B cell (primary cell): ENCODE measurements around the gene BMF. TPM values are rescaled to one million over a fixed set of nuclear protein-coding genes. Genes with fewer than 3 reads are reported as not detected.
A peak's percentile ranks its signal among the peaks of the same experiment; 100 is the strongest.

Source experiments
- ATAC-seq: fragments of 200-7000 bp; cut with Tn5 transposase; one replicate; pipeline ENCODE4 v1.10.0; 2021; ENCODE audit warnings: low read depth, mild to moderate bottlenecking, moderate number of reproducible peaks, moderate library complexity
- CTCF ChIA-PET: fragments of 350-600 bp; sonication (Branson Sonifier 250); formaldehyde crosslinking; loops from one replicate; lab custom pipeline; 2021; ENCODE audit warnings: antibody characterized with exemption, inconsistent platforms; lab: Charles Lee
- POLR2A ChIA-PET: fragments of 350-600 bp; sonication (Branson Sonifier 250); formaldehyde crosslinking; loops from one replicate; lab custom pipeline; 2021; ENCODE audit warnings: antibody characterized with exemption; lab: Charles Lee
- DNase-seq: peaks from one replicate; pipeline ENCODE4 v3.0.0; 2013
- H2AFZ ChIP-seq: 2 replicates; pipeline ENCODE4 v1.6.1; 2012; ENCODE audit warnings: mild to moderate bottlenecking, low read depth, low read length; ENCODE audit not compliant: insufficient read depth, poor library complexity, severe bottlenecking
- H3K27ac ChIP-seq, 2 donors: 1 replicate in 1 of 2; 2 replicates in 1 of 2; pipeline ENCODE4 v1.5.1; 2012 to 2013; ENCODE audit warnings: low read length in 2 of 2, mild to moderate bottlenecking in 2 of 2, moderate library complexity in 1 of 2
- H3K27me3 ChIP-seq, 4 experiments: fragments of 200-600 bp in 1 of 4; sonication (generic) in 1 of 4; replicated peaks in 1 of 4; 1 replicate in 2 of 4; 2 replicates in 2 of 4; pipeline versions ENCODE4 v1.6.1 to v1.7.0; 2013 to 2016; ENCODE audit warnings: low read length in 3 of 4, mild to moderate bottlenecking in 2 of 4, mixed read lengths in 1 of 4, moderate library complexity in 1 of 4; ENCODE audit not compliant: insufficient read depth in 4 of 4, control insufficient read depth in 3 of 4; ENCODE audit errors: control extremely low read depth in 1 of 4
- H3K36me3 ChIP-seq, 2 experiments: replicated peaks in 1 of 2; 1 replicate in 1 of 2; 2 replicates in 1 of 2; pipeline versions ENCODE4 v1.6.1 to v1.7.1; 2013; ENCODE audit warnings: low read length in 1 of 2; ENCODE audit not compliant: insufficient read depth in 2 of 2, control insufficient read depth in 1 of 2; ENCODE audit errors: control extremely low read depth in 1 of 2, extremely low read depth in 1 of 2
- H3K4me1 ChIP-seq, 2 donors: fragments of 200-600 bp in 1 of 2; sonication (generic) in 1 of 2; 1 replicate in 1 of 2; 2 replicates in 1 of 2; pipeline versions ENCODE4 v1.5.1 to v1.6.1; 2013 to 2017; ENCODE audit warnings: low read length in 2 of 2; ENCODE audit not compliant: control insufficient read depth in 2 of 2, insufficient read depth in 2 of 2
- H3K4me2 ChIP-seq: replicated peaks from 2 replicates; pipeline ENCODE3; 2012; ENCODE audit warnings: mild to moderate bottlenecking, low read depth, low read length; ENCODE audit not compliant: poor library complexity, severe bottlenecking
- H3K4me3 ChIP-seq, 5 experiments: fragments of 200-600 bp in 1 of 5; sonication (generic) in 1 of 5; 1 replicate in 3 of 5; 2 replicates in 2 of 5; pipeline versions ENCODE4 v1.5.1 to v1.7.0; 2011 to 2016; ENCODE audit warnings: low read length in 4 of 5, mild to moderate bottlenecking in 4 of 5, low read depth in 2 of 5, control low read depth in 1 of 5, moderate library complexity in 1 of 5; ENCODE audit not compliant: insufficient read depth in 1 of 5; ENCODE audit errors: control extremely low read depth in 1 of 5, extremely low read depth in 1 of 5
- H3K79me2 ChIP-seq: fragments of 200-600 bp; sonication (generic); one replicate; pipeline ENCODE4 v1.6.0; 2016; ENCODE audit warnings: low read length; ENCODE audit not compliant: control insufficient read depth, insufficient read depth
- H3K9ac ChIP-seq: fragments of 200-600 bp; sonication (generic); 2 replicates; pipeline ENCODE4 v1.6.1; 2017; ENCODE audit warnings: mild to moderate bottlenecking, low read length, moderate library complexity
- H3K9me3 ChIP-seq, 3 donors: one replicate each; pipeline versions ENCODE4 v1.6.1 to v1.7.1; 2013; ENCODE audit warnings: low read length in 2 of 3; ENCODE audit not compliant: control insufficient read depth in 2 of 3, insufficient read depth in 1 of 3; ENCODE audit errors: control extremely low read depth in 1 of 3
- H4K20me1 ChIP-seq: 2 replicates; pipeline ENCODE4 v1.6.0; 2012; ENCODE audit warnings: mild to moderate bottlenecking, low read length; ENCODE audit not compliant: insufficient read depth, control insufficient read depth, poor library complexity, severe bottlenecking
- H3K27ac Mint-ChIP-seq: one replicate; pipeline ENCODE4 v1.8.0; 2021; ENCODE audit warnings: mixed read lengths
- H3K27me3 Mint-ChIP-seq: one replicate; pipeline ENCODE4 v1.8.0; 2021; ENCODE audit warnings: mixed read lengths
- H3K4me1 Mint-ChIP-seq: one replicate; pipeline ENCODE4 v1.8.0; 2021; ENCODE audit warnings: mixed read lengths
- H3K4me3 Mint-ChIP-seq: one replicate; pipeline ENCODE4 v1.8.0; 2021; ENCODE audit warnings: mixed read lengths
- H3K9me3 Mint-ChIP-seq: one replicate; pipeline ENCODE4 v1.8.0; 2022; ENCODE audit warnings: mixed read lengths; ENCODE audit not compliant: insufficient read depth
- CTCF ChIP-seq: fragments of 200-600 bp; IDR thresholded peaks from one replicate; pipeline ENCODE4 v1.8.0; 2022; ENCODE audit warnings: antibody characterized with exemption, mild to moderate bottlenecking
- EZH2 ChIP-seq: IDR thresholded peaks from 2 replicates; pipeline ENCODE4 v1.6.1; 2012; ENCODE audit warnings: borderline replicate concordance, low read depth, mild to moderate bottlenecking, moderate library complexity, low read length; ENCODE audit not compliant: insufficient read depth, poor library complexity, severe bottlenecking
- WGBS: methylation state at CpG from one replicate; pipeline ENCODE4 v1.1.5; 2013; ENCODE audit warnings: missing lambda C conversion rate; ENCODE audit not compliant: insufficient coverage; 5-methylcytosine and 5-hydroxymethylcytosine counted together
- intact Hi-C: fragments of 100-400 bp; cut with micrococcal nuclease; formaldehyde crosslinking; loops from one replicate; pipeline ENCODE4 v1.10.0; 2022
- polyA plus RNA-seq: library from polyadenylated mRNA; depleted of rRNA; stranded (reverse); fragments of >200 nt; gene quantifications from 2 replicates; pipeline ENCODE4 v1.2.3, GENCODE V29; 2012
- total RNA-seq, 2 donors: library from RNA; stranded (reverse); fragments of 120-200 nt in 1 of 2; gene quantifications; 1 replicate in 1 of 2; 2 replicates in 1 of 2; pipeline versions ENCODE4 v1.2.3 to v1.2.4, GENCODE V29; 2013 to 2022

Gene BMF
- total and polyA plus RNA-seq, 2 donors (not counting 1 experiment from before 2014, with no cell fraction given), result 43.2 to 343 TPM

GRCh38 chr15:40130799-40131502 is 22.3 kb upstream of the BMF start:
- no peak overlapping the region for H3K4me2 ChIP-seq
- H3K9ac ChIP-seq, result no peak overlapping the region
- Mint-ChIP-seq H3K4me1 (no peaks in the 10 kb centered on the region), H3K4me3 (no peak overlapping the region), H3K27me3 (peaks cover 14% of the 10 kb centered on the region), H3K9me3 (no peaks in the 10 kb centered on the region), H3K27ac (peak overlapping the region; percentile 4)
- ChIA-PET CTCF (no interaction called here), POLR2A (no interaction called here)
- no peaks in the 10 kb centered on the region for H3K4me1 ChIP-seq
- no peaks in the 10 kb centered on the region for H3K79me2 ChIP-seq
- WGBS, result 99% methylated on average over 7 of the region's 19 CpGs
- TF ChIP-seq EZH2 (no peak), CTCF (no peak)
- no peaks in the 10 kb centered on the region for H4K20me1 ChIP-seq
- no peak overlapping the region for H3K4me3 ChIP-seq
- no peak for DNase-seq
- H2AFZ ChIP-seq, result no peak overlapping the region
- no peaks in the 10 kb centered on the region for H3K9me3 ChIP-seq
- H3K27ac ChIP-seq, result no peak overlapping the region
- H3K36me3 ChIP-seq, result no peaks in the 10 kb centered on the region
- ATAC-seq, result no peak
- intact Hi-C loops, result no loop called here
- H3K27me3 ChIP-seq, result peaks cover 0 to 3% (median 0%) of the 10 kb centered on the region in 4 experiments

GRCh38 chr15:40130118-40130517 is 21.4 kb upstream of the BMF start:
- intact Hi-C loops, result no loop called here
- H3K9ac ChIP-seq, result no peak overlapping the region
- ChIA-PET POLR2A (no interaction called here), CTCF (no interaction called here)
- no peak overlapping the region for H3K4me3 ChIP-seq
- Mint-ChIP-seq H3K27ac (no peak overlapping the region), H3K4me1 (no peaks in the 10 kb centered on the region), H3K9me3 (no peaks in the 10 kb centered on the region), H3K27me3 (peaks cover 14% of the 10 kb centered on the region), H3K4me3 (no peak overlapping the region)
- no peak overlapping the region for H2AFZ ChIP-seq
- H3K27ac ChIP-seq, result no peak overlapping the region
- peaks cover 0 to 3% (median 0%) of the 10 kb centered on the region in 4 experiments for H3K27me3 ChIP-seq
- no peak for DNase-seq
- ATAC-seq, result no peak
- no peak overlapping the region for H3K4me2 ChIP-seq
- no peaks in the 10 kb centered on the region for H3K79me2 ChIP-seq
- H3K9me3 ChIP-seq, result no peaks in the 10 kb centered on the region
- no peaks in the 10 kb centered on the region for H4K20me1 ChIP-seq
- 90% methylated on average over 2 of the region's 5 CpGs for WGBS
- TF ChIP-seq EZH2 (no peak), CTCF (no peak)
- H3K36me3 ChIP-seq, result no peaks in the 10 kb centered on the region
- H3K4me1 ChIP-seq, result no peaks in the 10 kb centered on the region
